GM23338 (cell line): ENCODE measurements around the gene CCDC28A. TPM values are rescaled to one million over a fixed set of nuclear protein-coding genes. Genes with fewer than 3 reads are reported as not detected.

Experiments
- ATAC-seq: fragments of 200-7000 bp; cut with Tn5 transposase; 3 replicates; pipeline ENCODE4 v1.9.1; 2020
- DNase-seq: peaks from one replicate; pipeline ENCODE4 v3.0.0-alpha.2; 2015; ENCODE audit warnings: low spot score
- H2AFZ ChIP-seq: fragments of 200-600 bp; sonication (generic); 2 replicates; pipeline ENCODE4 v1.8.0; 2016; ENCODE audit warnings: antibody characterized with exemption, mild to moderate bottlenecking, moderate library complexity
- H3F3A ChIP-seq: fragments of 200-600 bp; sonication (generic); replicated peaks from 2 replicates; pipeline ENCODE4 v1.8.0; 2017; ENCODE audit warnings: antibody characterized with exemption, mixed run types, low read depth
- H3K27ac ChIP-seq: fragments of 200-600 bp; sonication (generic); 2 replicates; pipeline ENCODE4 v1.6.1; 2016; ENCODE audit warnings: low read depth
- H3K27me3 ChIP-seq: fragments of 200-600 bp; sonication (generic); 2 replicates; pipeline ENCODE4 v1.8.0; 2016; ENCODE audit warnings: mild to moderate bottlenecking, mixed run types, moderate library complexity; ENCODE audit not compliant: insufficient read depth
- H3K36me3 ChIP-seq: fragments of 200-600 bp; sonication (generic); 2 replicates; pipeline ENCODE4 v1.8.0; 2016; ENCODE audit warnings: mild to moderate bottlenecking; ENCODE audit not compliant: insufficient read depth
- H3K4me1 ChIP-seq: fragments of 200-600 bp; sonication (generic); 2 replicates; pipeline ENCODE4 v1.8.0; 2016; ENCODE audit warnings: mild to moderate bottlenecking, moderate library complexity; ENCODE audit not compliant: insufficient read depth
- H3K4me2 ChIP-seq: fragments of 200-600 bp; sonication (generic); 2 replicates; pipeline ENCODE4 v1.7.1; 2017; ENCODE audit warnings: mixed run types
- H3K4me3 ChIP-seq: fragments of 200-600 bp; sonication (generic); 2 replicates; pipeline ENCODE4 v1.6.1; 2016; ENCODE audit warnings: mixed run types
- H3K79me2 ChIP-seq: fragments of 200-600 bp; sonication (generic); replicated peaks from 2 replicates; pipeline ENCODE4 v1.8.0; 2017; ENCODE audit warnings: mild to moderate bottlenecking; ENCODE audit not compliant: insufficient read depth
- H3K9me2 ChIP-seq: fragments of 200-600 bp; sonication (generic); 2 replicates; pipeline ENCODE4 v1.8.0; 2017; ENCODE audit not compliant: insufficient read depth
- H4K20me1 ChIP-seq: fragments of 200-600 bp; sonication (generic); replicated peaks from 2 replicates; pipeline ENCODE4 v1.8.0; 2017; ENCODE audit warnings: mild to moderate bottlenecking; ENCODE audit not compliant: insufficient read depth
- H3K27ac Mint-ChIP-seq: 2 replicates; pipeline ENCODE4 v1.8.0; 2020; ENCODE audit warnings: inconsistent platforms, mild to moderate bottlenecking, moderate library complexity, mixed read lengths
- H3K27me3 Mint-ChIP-seq: 3 replicates; pipeline ENCODE4 v1.8.0; 2022; ENCODE audit warnings: low read depth, mild to moderate bottlenecking, moderate library complexity, mixed read lengths, inconsistent platforms; ENCODE audit not compliant: insufficient read depth, poor library complexity
- H3K36me3 Mint-ChIP-seq: 3 replicates; pipeline ENCODE4 v1.8.0; 2021; ENCODE audit warnings: low read depth, mild to moderate bottlenecking, inconsistent platforms, moderate library complexity, mixed read lengths
- H3K4me1 Mint-ChIP-seq: 3 replicates; pipeline ENCODE4 v1.8.0; 2020; ENCODE audit warnings: mild to moderate bottlenecking, inconsistent platforms, mixed read lengths
- H3K4me3 Mint-ChIP-seq: 3 replicates; pipeline ENCODE4 v1.8.0; 2021; ENCODE audit warnings: moderate library complexity, mild to moderate bottlenecking, inconsistent platforms, mixed read lengths
- H3K9me3 Mint-ChIP-seq: 3 replicates; pipeline ENCODE4 v1.8.0; 2020; ENCODE audit warnings: moderate library complexity, mild to moderate bottlenecking, inconsistent platforms, mixed read lengths
- CREB1 ChIP-seq: fragments of 250-450 bp; sonication (Bioruptor Pico); IDR thresholded peaks from 2 replicates; pipeline ENCODE4 v1.5.0; 2020; ENCODE audit warnings: low read depth, mild to moderate bottlenecking, moderate library complexity
- CTCF ChIP-seq, 2 experiments: fragments of 200-600 bp in 1 of 2; sonication (generic) in 1 of 2; conservative IDR thresholded peaks; 2 replicates each; pipeline versions ENCODE4 v1.5.1 to v1.6.1; 2016 to 2017; ENCODE audit warnings: antibody characterized with exemption in 2 of 2, low read depth in 2 of 2, mild to moderate bottlenecking in 2 of 2, moderate library complexity in 1 of 2
- ETS1 ChIP-seq: IDR thresholded peaks from 2 replicates; pipeline ENCODE4 v1.6.1; 2016; ENCODE audit warnings: antibody characterized with exemption
- JUNB ChIP-seq: IDR thresholded peaks from one replicate; pipeline ENCODE4 v1.6.1; 2016; ENCODE audit warnings: antibody characterized with exemption; ENCODE audit not compliant: unreplicated experiment
- NANOG ChIP-seq: IDR thresholded peaks from 2 replicates; pipeline ENCODE4 v1.6.1; 2016; ENCODE audit warnings: antibody characterized with exemption, borderline replicate concordance
- POLR2AphosphoS5 ChIP-seq: IDR thresholded peaks from 2 replicates; pipeline ENCODE4 v1.6.1; 2016; ENCODE audit warnings: antibody characterized with exemption, low read depth
- ZNF331 ChIP-seq: fragments of 250-450 bp; sonication (Bioruptor Pico); IDR thresholded peaks from 2 replicates; pipeline ENCODE4 v1.5.0; 2020; ENCODE audit warnings: low read depth, mild to moderate bottlenecking, moderate library complexity
- polyA plus RNA-seq: library from polyadenylated mRNA; unstranded; fragments of >200 nt; fragmentation: Nextera tagmentation; extraction: Ambion mirVana; gene quantifications from 2 replicates; pipeline ENCODE4 v1.2.1, GENCODE V29; 2016
- total RNA-seq: library from RNA; depleted of rRNA; stranded (reverse); fragments of >200 nt; shearing (Covaris generic); gene quantifications from 2 replicates; pipeline ENCODE4 v1.2.3, GENCODE V29; 2014
- TF ChIP-seq, protein P1 (sequence below): IDR thresholded peaks from one replicate; pipeline ENCODE4 v1.6.1; 2018; ENCODE audit warnings: antibody characterized with exemption; ENCODE audit not compliant: unreplicated experiment

The CCDC28A gene
- total and polyA plus RNA-seq, 2 experiments from 2014 or later: 11.2 to 14.0 TPM

DNA sequence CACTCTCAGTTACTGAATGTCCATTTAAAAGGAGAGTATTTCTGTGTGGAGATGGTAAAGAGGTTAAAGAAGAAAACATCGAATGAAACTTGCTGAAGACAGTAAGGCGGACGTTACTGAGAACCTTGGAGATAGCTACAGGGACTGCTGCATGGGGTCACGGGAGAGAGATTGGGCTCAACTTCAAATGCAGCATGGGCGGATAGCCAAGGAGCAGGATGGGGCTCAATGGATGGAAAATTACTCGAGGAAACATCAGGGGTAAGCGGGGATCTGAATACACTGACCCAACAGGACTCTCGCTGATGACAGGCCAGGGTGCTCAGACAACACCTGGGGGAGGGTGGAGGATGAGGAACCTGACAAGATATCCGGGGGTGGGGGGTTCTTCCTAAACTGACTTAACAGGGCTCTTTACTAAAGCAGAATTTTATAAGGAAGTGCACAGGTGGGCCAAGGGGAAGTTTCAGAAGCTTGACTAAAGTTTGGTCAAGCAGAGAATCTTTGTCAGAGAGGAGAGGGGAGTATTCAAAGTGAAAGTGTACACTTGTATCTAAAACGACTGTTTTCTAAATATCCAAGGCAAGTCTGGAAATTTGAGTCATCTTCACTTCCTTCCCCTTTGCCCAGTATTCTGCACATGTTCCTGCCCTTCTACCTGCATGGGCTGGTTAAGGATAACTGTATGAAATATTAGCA lies 45.1 kb downstream of the CCDC28A start:
- H3K4me3 ChIP-seq: no peak overlapping the region
- Mint-ChIP-seq H3K4me3 (no peak overlapping the region), H3K36me3 (no peaks in the 10 kb centered on the region), H3K4me1 (peaks cover 22% of the 10 kb centered on the region), H3K27me3 (peaks cover 10% of the 10 kb centered on the region), H3K27ac (peak overlapping the region; percentile 87), H3K9me3 (no peaks in the 10 kb centered on the region)
- DNase-seq: peak; percentile 17
- no peaks in the 10 kb centered on the region for H3K36me3 ChIP-seq
- no peaks in the 10 kb centered on the region for H3F3A ChIP-seq
- H3K27ac ChIP-seq: 0 out of 2 replicates have a peak overlapping the region, but pooled peaks have one; percentile 16
- H2AFZ ChIP-seq: peak overlapping the region; percentile 80; the same call in 1 of the 2 replicates
- no peaks in the 10 kb centered on the region for H3K9me2 ChIP-seq
- H3K4me1 ChIP-seq: peaks cover 18% of the 10 kb centered on the region
- no peaks in the 10 kb centered on the region for H3K27me3 ChIP-seq
- ATAC-seq: peak; percentile 12; the same call in 2 of the 3 replicates
- TF ChIP-seq CTCF (conservative IDR thresholded peaks at IDR 0.05; ENCODE audit: low read depth in 2 of 2) (no peak), CREB1 (CRISPR knock-in tag) (no peak), POLR2AphosphoS5 (no peak)
- H3K4me2 ChIP-seq: peak overlapping the region; percentile 33; the same call in 1 of the 2 replicates
- no peaks in the 10 kb centered on the region for H4K20me1 ChIP-seq
- no peaks in the 10 kb centered on the region for H3K79me2 ChIP-seq

- ATAC-seq: no peak
- DNase-seq: no peak
- no peak overlapping the region for H3K27ac Mint-ChIP-seq
Observed at GRCh38 chr6:138821519-138821918, 48.0 kb downstream of the CCDC28A start.

DNA sequence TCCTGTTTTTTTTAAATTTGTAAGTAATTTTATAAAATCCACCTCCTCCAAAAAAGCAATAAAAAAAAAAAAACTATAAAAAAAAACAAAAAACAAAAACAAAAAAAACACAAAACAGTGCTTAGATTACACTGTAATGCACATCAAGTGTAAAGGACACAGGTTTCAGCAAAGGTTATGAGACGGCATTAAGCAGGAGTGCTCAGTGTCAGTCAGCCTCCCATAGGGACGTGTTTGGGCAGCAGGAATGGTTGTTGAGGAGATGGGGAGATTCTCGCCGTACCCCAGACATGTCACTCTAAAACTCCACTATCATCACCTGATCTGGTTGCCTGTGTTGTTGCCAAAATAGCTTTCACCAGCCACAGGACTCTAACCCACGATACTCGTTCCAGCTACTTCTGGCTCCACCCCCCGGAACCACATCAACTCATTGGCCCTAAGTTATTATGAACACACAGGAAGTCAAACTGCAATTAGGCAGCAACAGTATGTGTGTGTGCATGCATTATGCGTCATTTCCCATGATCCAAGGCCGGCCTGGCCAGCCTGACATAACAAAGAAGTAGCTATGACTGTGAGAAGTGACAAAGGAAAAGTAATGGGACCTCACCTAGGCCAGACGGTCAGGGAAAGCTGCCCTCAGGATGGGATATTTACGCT lies 51.0 kb downstream of the CCDC28A start:
- Histone ChIP-seq H3K4me2 (no peak overlapping the region), H3K79me2 (no peaks in the 10 kb centered on the region), H4K20me1 (no peaks in the 10 kb centered on the region), H3K9me2 (0 out of 2 replicates have a peak, but pooled peaks cover 4% of the 10 kb centered on the region), H3F3A (no peaks in the 10 kb centered on the region), H3K27me3 (no peaks in the 10 kb centered on the region), H2AFZ (peak overlapping the region; percentile 69), H3K27ac (no peak overlapping the region), H3K36me3 (no peaks in the 10 kb centered on the region), H3K4me1 (peaks cover 15% of the 10 kb centered on the region), H3K4me3 (no peak overlapping the region)
- H3K9me3 Mint-ChIP-seq: no peaks in the 10 kb centered on the region
- peak overlapping the region; percentile 16; the same call in 1 of the 2 replicates for H3K27ac Mint-ChIP-seq
- no peaks in the 10 kb centered on the region for H3K36me3 Mint-ChIP-seq
- H3K4me3 Mint-ChIP-seq: no peak overlapping the region
- peaks cover 3% of the 10 kb centered on the region for H3K27me3 Mint-ChIP-seq
- DNase-seq (no peak), ATAC-seq (no peak)
- H3K4me1 Mint-ChIP-seq: peaks cover 13% of the 10 kb centered on the region
- TF ChIP-seq NANOG: no peak
- TF ChIP-seq, protein P1, sequence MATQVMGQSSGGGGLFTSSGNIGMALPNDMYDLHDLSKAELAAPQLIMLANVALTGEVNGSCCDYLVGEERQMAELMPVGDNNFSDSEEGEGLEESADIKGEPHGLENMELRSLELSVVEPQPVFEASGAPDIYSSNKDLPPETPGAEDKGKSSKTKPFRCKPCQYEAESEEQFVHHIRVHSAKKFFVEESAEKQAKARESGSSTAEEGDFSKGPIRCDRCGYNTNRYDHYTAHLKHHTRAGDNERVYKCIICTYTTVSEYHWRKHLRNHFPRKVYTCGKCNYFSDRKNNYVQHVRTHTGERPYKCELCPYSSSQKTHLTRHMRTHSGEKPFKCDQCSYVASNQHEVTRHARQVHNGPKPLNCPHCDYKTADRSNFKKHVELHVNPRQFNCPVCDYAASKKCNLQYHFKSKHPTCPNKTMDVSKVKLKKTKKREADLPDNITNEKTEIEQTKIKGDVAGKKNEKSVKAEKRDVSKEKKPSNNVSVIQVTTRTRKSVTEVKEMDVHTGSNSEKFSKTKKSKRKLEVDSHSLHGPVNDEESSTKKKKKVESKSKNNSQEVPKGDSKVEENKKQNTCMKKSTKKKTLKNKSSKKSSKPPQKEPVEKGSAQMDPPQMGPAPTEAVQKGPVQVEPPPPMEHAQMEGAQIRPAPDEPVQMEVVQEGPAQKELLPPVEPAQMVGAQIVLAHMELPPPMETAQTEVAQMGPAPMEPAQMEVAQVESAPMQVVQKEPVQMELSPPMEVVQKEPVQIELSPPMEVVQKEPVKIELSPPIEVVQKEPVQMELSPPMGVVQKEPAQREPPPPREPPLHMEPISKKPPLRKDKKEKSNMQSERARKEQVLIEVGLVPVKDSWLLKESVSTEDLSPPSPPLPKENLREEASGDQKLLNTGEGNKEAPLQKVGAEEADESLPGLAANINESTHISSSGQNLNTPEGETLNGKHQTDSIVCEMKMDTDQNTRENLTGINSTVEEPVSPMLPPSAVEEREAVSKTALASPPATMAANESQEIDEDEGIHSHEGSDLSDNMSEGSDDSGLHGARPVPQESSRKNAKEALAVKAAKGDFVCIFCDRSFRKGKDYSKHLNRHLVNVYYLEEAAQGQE: no peak
- TF ChIP-seq ZNF331: no peak
- no peak for TF ChIP-seq JUNB
- TF ChIP-seq CREB1 (CRISPR knock-in tag): no peak
- TF ChIP-seq ETS1: no peak

More at GRCh38 chr6:138821519-138821918, 48.0 kb downstream of the CCDC28A start:
- Histone ChIP-seq H4K20me1 (no peaks in the 10 kb centered on the region), H3K9me2 (0 out of 2 replicates have a peak, but pooled peaks cover under 1% of the 10 kb centered on the region), H3K4me3 (no peak overlapping the region), H3K79me2 (no peaks in the 10 kb centered on the region), H3K27ac (no peak overlapping the region), H2AFZ (0 out of 2 replicates have a peak overlapping the region, but pooled peaks have one; percentile 69), H3F3A (no peaks in the 10 kb centered on the region), H3K4me1 (peaks cover 18% of the 10 kb centered on the region), H3K36me3 (no peaks in the 10 kb centered on the region), H3K4me2 (no peak overlapping the region), H3K27me3 (no peaks in the 10 kb centered on the region)
- TF ChIP-seq CREB1 (CRISPR knock-in tag): no peak
- Mint-ChIP-seq H3K4me3 (no peak overlapping the region), H3K9me3 (no peaks in the 10 kb centered on the region), H3K27me3 (peaks cover 9% of the 10 kb centered on the region), H3K36me3 (no peaks in the 10 kb centered on the region), H3K4me1 (peaks cover 22% of the 10 kb centered on the region)
